GM21825 (cell line): Measurements from ENCODE around the gene CENPV.
"Not testable (repeated sequence)": the region's sequence is repeated elsewhere in the genome, so short reads cannot be mapped to it uniquely, and the experiment has no call there.

ENCODE experiments used
- ATAC-seq: cut with Tn5 transposase; IDR thresholded peaks from one replicate; pipeline ENCODE4 v1.9.1; 2021; ENCODE audit warnings: mild to moderate bottlenecking, moderate library complexity; ENCODE audit not compliant: unreplicated experiment

The CENPV gene

GRCh38 chr17:16314859-16315258, 38.4 kb downstream of the CENPV start:
- ATAC-seq, result no peak

- ATAC-seq, result no peak
Measured at GRCh38 chr17:16314189-16314588, 39.1 kb downstream of the CENPV start.

GRCh38 chr17:16313139-16314090, 39.9 kb downstream of the CENPV start:
- ATAC-seq, result no peak

- ATAC-seq, result not testable (repeated sequence)
Measured at GRCh38 chr17:16312061-16312460, 41.2 kb downstream of the CENPV start.

GRCh38 chr17:16306211-16306610, 47.1 kb downstream of the CENPV start:
- no peak for ATAC-seq

GRCh38 chr17:16304830-16305229, 48.4 kb downstream of the CENPV start:
- ATAC-seq, result no peak

GRCh38 chr17:16302856-16303255, 50.4 kb downstream of the CENPV start:
- ATAC-seq, result no peak

- ATAC-seq, result no peak
Measured at GRCh38 chr17:16301963-16302855, 51.1 kb downstream of the CENPV start.

GRCh38 chr17:16300554-16300953, 52.7 kb downstream of the CENPV start:
- ATAC-seq, result no peak

- ATAC-seq, result no peak
Measured at GRCh38 chr17:16298140-16298662, 55.1 kb downstream of the CENPV start.

GRCh38 chr17:16297367-16298139, 55.7 kb downstream of the CENPV start:
- ATAC-seq, result no peak

GRCh38 chr17:16296072-16296471, 57.2 kb downstream of the CENPV start:
- ATAC-seq, result not testable (repeated sequence)

- ATAC-seq, result no peak
Measured at GRCh38 chr17:16294560-16294959, 58.7 kb downstream of the CENPV start.

GRCh38 chr17:16293931-16294330, 59.3 kb downstream of the CENPV start:
- ATAC-seq, result no peak
